H1 (cell line): ENCODE data around the gene TLE2. TPM values are rescaled to one million over a fixed set of nuclear protein-coding genes. Genes with fewer than 3 reads are reported as not detected.

Experiments used
- CTCF ChIA-PET: fragments of 300-600 bp; sonication (Branson Sonifier 250); formaldehyde crosslinking; loops from one replicate; lab custom pipeline; 2021; ENCODE audit not compliant: partially characterized antibody; lab: Charles Lee
- POLR2A ChIA-PET: fragments of 300-600 bp; sonication (Branson Sonifier 250); formaldehyde crosslinking; loops from one replicate; lab custom pipeline; 2021; ENCODE audit warnings: inconsistent platforms; ENCODE audit not compliant: partially characterized antibody; lab: Charles Lee
- DNase-seq, 2 experiments: peaks; one replicate each; pipeline versions ENCODE4 v3.0.0 to v3.0.0-alpha.2; 2010 to 2022; ENCODE audit warnings: low spot score in 2 of 2, low read depth in 1 of 2, mixed read lengths in 1 of 2
- FAIRE-seq: peaks from 2 replicates; lab custom pipeline; 2011; peaks lifted over from hg19 to GRCh38; lab: Jason Lieb, UNC
- H2AFZ ChIP-seq: 2 replicates; pipeline ENCODE4 v1.8.1; 2012; ENCODE audit warnings: low read length, inconsistent platforms
- H2AK5ac ChIP-seq: 2 replicates; pipeline ENCODE4 v1.6.1; 2013; ENCODE audit warnings: low read depth, low read length
- H2BK120ac ChIP-seq: replicated peaks from 2 replicates; pipeline ENCODE3; 2013; ENCODE audit warnings: low read depth, low read length, inconsistent platforms
- H2BK12ac ChIP-seq: 2 replicates; pipeline ENCODE4 v1.6.1; 2013; ENCODE audit warnings: low read depth, low read length
- H2BK15ac ChIP-seq: 2 replicates; pipeline ENCODE4 v1.6.1; 2013; ENCODE audit warnings: low read length
- H2BK20ac ChIP-seq: 2 replicates; pipeline ENCODE4 v1.6.1; 2013; ENCODE audit warnings: low read length
- H2BK5ac ChIP-seq: 2 replicates; pipeline ENCODE4 v1.6.1; 2013; ENCODE audit warnings: low read depth, low read length
- H3K14ac ChIP-seq: 2 replicates; pipeline ENCODE4 v1.6.1; 2013; ENCODE audit warnings: inconsistent platforms; ENCODE audit not compliant: insufficient read length
- H3K18ac ChIP-seq: 2 replicates; pipeline ENCODE4 v1.6.1; 2013; ENCODE audit warnings: low read length; ENCODE audit errors: extremely low read depth
- H3K23ac ChIP-seq: 2 replicates; pipeline ENCODE4 v1.6.1; 2013; ENCODE audit warnings: inconsistent platforms; ENCODE audit not compliant: insufficient read length
- H3K23me2 ChIP-seq: 2 replicates; pipeline ENCODE4 v1.6.1; 2013; ENCODE audit warnings: low read depth, low read length
- H3K27ac ChIP-seq: 2 replicates; pipeline ENCODE4 v1.6.1; 2011; ENCODE audit warnings: low read depth, low read length, inconsistent platforms
- H3K27me3 ChIP-seq, 4 experiments: replicated peaks in 1 of 4; 1 replicate in 1 of 4; 2 replicates in 3 of 4; pipeline versions ENCODE4 v1.6.1 to v1.8.1; 2011 to 2013; ENCODE audit warnings: low read length in 3 of 4, mild to moderate bottlenecking in 3 of 4, inconsistent platforms in 2 of 4, mixed read lengths in 2 of 4, moderate library complexity in 1 of 4; ENCODE audit not compliant: control insufficient read depth in 3 of 4, insufficient read depth in 3 of 4; ENCODE audit errors: extremely low read depth in 1 of 4
- H3K36me3 ChIP-seq, 4 experiments: 2 replicates each; pipeline versions ENCODE4 v1.6.1 to v1.8.1; 2011 to 2013; ENCODE audit warnings: mild to moderate bottlenecking in 4 of 4, low read length in 3 of 4, moderate library complexity in 2 of 4, control low read depth in 1 of 4, inconsistent platforms in 1 of 4; ENCODE audit not compliant: insufficient read depth in 4 of 4, control insufficient read depth in 2 of 4
- H3K4ac ChIP-seq: replicated peaks from 2 replicates; pipeline ENCODE3; 2013; ENCODE audit warnings: low read length, low read depth, mixed read lengths, inconsistent platforms; ENCODE audit not compliant: insufficient read length
- H3K4me1 ChIP-seq, 4 experiments: replicated peaks in 1 of 4; 1 replicate in 1 of 4; 2 replicates in 3 of 4; pipeline versions ENCODE4 v1.6.1 to v1.8.1; 2011 to 2013; ENCODE audit warnings: low read length in 3 of 4, inconsistent platforms in 2 of 4, mixed read lengths in 1 of 4; ENCODE audit not compliant: insufficient read depth in 4 of 4, control insufficient read depth in 3 of 4
- H3K4me2 ChIP-seq, 2 experiments: 2 replicates each; pipeline versions ENCODE4 v1.6.1 to v1.8.1; 2011 to 2013; ENCODE audit warnings: low read depth in 2 of 2, low read length in 2 of 2, control low read depth in 1 of 2, inconsistent platforms in 1 of 2, mild to moderate bottlenecking in 1 of 2; ENCODE audit not compliant: insufficient read depth in 1 of 2
- H3K4me3 ChIP-seq, 4 experiments: fragments of 200-600, 300-600 bp in 1 of 4; sonication (generic), shearing (Covaris generic), sonication (Bioruptor Twin) in 1 of 4; 2 replicates each; pipeline versions ENCODE4 v1.5.1 to v1.8.1; 2011 to 2016; ENCODE audit warnings: low read length in 4 of 4, low read depth in 3 of 4, control low read depth in 2 of 4, inconsistent platforms in 2 of 4, mild to moderate bottlenecking in 2 of 4, mixed read lengths in 1 of 4, moderate library complexity in 1 of 4; ENCODE audit not compliant: insufficient read depth in 2 of 4; ENCODE audit errors: extremely low read depth in 1 of 4
- H3K56ac ChIP-seq: replicated peaks from 2 replicates; pipeline ENCODE3; 2013; ENCODE audit warnings: low read depth, mild to moderate bottlenecking, mixed read lengths, low read length, inconsistent platforms; ENCODE audit not compliant: insufficient read length
- H3K79me1 ChIP-seq: 2 replicates; pipeline ENCODE4 v1.6.1; 2013; ENCODE audit warnings: low read depth, low read length, control low read depth
- H3K79me2 ChIP-seq, 2 experiments: 2 replicates each; pipeline versions ENCODE4 v1.6.1 to v1.8.1; 2012 to 2013; ENCODE audit warnings: low read length in 2 of 2, mild to moderate bottlenecking in 2 of 2, inconsistent platforms in 1 of 2; ENCODE audit not compliant: insufficient read depth in 2 of 2, control insufficient read depth in 1 of 2
- H3K9ac ChIP-seq, 4 experiments: replicated peaks in 1 of 4; 1 replicate in 1 of 4; 2 replicates in 3 of 4; pipeline versions ENCODE4 v1.6.1 to v1.8.1; 2011 to 2013; ENCODE audit warnings: low read depth in 3 of 4, low read length in 3 of 4, control low read depth in 2 of 4, mild to moderate bottlenecking in 2 of 4, moderate library complexity in 2 of 4, inconsistent platforms in 1 of 4; ENCODE audit errors: extremely low read depth in 1 of 4
- H3K9me3 ChIP-seq, 2 experiments: 2 replicates each; pipeline versions ENCODE4 v1.6.1 to v1.8.1; 2012 to 2013; ENCODE audit warnings: mild to moderate bottlenecking in 2 of 2, moderate library complexity in 2 of 2, control low read depth in 1 of 2, inconsistent platforms in 1 of 2, low read depth in 1 of 2, low read length in 1 of 2, mixed read lengths in 1 of 2; ENCODE audit not compliant: insufficient read depth in 2 of 2
- H4K20me1 ChIP-seq, 2 experiments: replicated peaks in 1 of 2; 2 replicates each; pipeline versions ENCODE3 to v1.8.1; 2011 to 2013; ENCODE audit warnings: inconsistent platforms in 2 of 2, low read length in 2 of 2, mild to moderate bottlenecking in 1 of 2; ENCODE audit not compliant: insufficient read depth in 2 of 2, control insufficient read depth in 1 of 2
- H4K5ac ChIP-seq: 2 replicates; pipeline ENCODE4 v1.6.1; 2013; ENCODE audit warnings: low read length, low read depth, mixed read lengths, inconsistent platforms; ENCODE audit not compliant: insufficient read length
- H4K8ac ChIP-seq: 2 replicates; pipeline ENCODE4 v1.8.0; 2013; ENCODE audit warnings: mild to moderate bottlenecking, moderate library complexity, low read length, inconsistent platforms; ENCODE audit not compliant: insufficient read depth; ENCODE audit errors: extremely low read depth
- H4K91ac ChIP-seq: replicated peaks from 2 replicates; pipeline ENCODE3; 2013; ENCODE audit warnings: low read length, mixed read lengths, inconsistent platforms; ENCODE audit not compliant: insufficient read length
- ASH2L ChIP-seq: fragments of 200-600, 300-600 bp; sonication (generic); IDR thresholded peaks from one replicate; pipeline ENCODE4 v1.7.1; 2017; ENCODE audit warnings: low read length
- BCL11A ChIP-seq, 2 experiments: IDR thresholded peaks; one replicate each; pipeline ENCODE4 v1.6.1; 2011; ENCODE audit warnings: low read depth in 2 of 2, low read length in 2 of 2, mild to moderate bottlenecking in 2 of 2
- CHD1 ChIP-seq: IDR thresholded peaks from 2 replicates; pipeline ENCODE4 v1.6.1; 2012; ENCODE audit warnings: low read depth, low read length, improper control_type of control experiment
- CHD2 ChIP-seq: IDR thresholded peaks from 2 replicates; pipeline ENCODE4 v1.6.1; 2012; ENCODE audit warnings: low read length, improper control_type of control experiment
- CTBP2 ChIP-seq: IDR thresholded peaks from 2 replicates; pipeline ENCODE4 v1.7.0; 2011; ENCODE audit warnings: borderline replicate concordance, mild to moderate bottlenecking, moderate library complexity, mixed read lengths, low read length; ENCODE audit not compliant: insufficient read depth, insufficient read length
- GTF2F1 ChIP-seq: IDR thresholded peaks from 2 replicates; pipeline ENCODE4 v1.6.1; 2012; ENCODE audit warnings: low read depth, low read length, improper control_type of control experiment, borderline replicate concordance
- HDAC6 ChIP-seq: IDR thresholded peaks from one replicate; pipeline ENCODE4 v1.7.1; 2012; ENCODE audit warnings: low read depth, mild to moderate bottlenecking, inconsistent platforms, low read length, moderate library complexity
- KDM4A ChIP-seq: IDR thresholded peaks from one replicate; pipeline ENCODE4 v1.7.1; 2012; ENCODE audit warnings: low read depth, mild to moderate bottlenecking, moderate library complexity, low read length, inconsistent platforms; ENCODE audit not compliant: severe bottlenecking
- MAX ChIP-seq: IDR thresholded peaks from 2 replicates; pipeline ENCODE4 v1.6.1; 2012; ENCODE audit warnings: inconsistent platforms
- USF2 ChIP-seq: IDR thresholded peaks from 2 replicates; pipeline ENCODE4 v1.6.1; 2011; ENCODE audit warnings: low read length, improper control_type of control experiment
- WGBS, 2 experiments: shearing (Covaris generic) in 1 of 2; methylation state at CpG; one replicate each; pipeline versions ENCODE4 v1.1.6 to v1.1.7; 2013 to 2015; ENCODE audit warnings: low lambda C conversion rate in 2 of 2, mixed read lengths in 2 of 2, inconsistent platforms in 1 of 2, low coverage in 1 of 2, missing lambda C conversion rate in 1 of 2; ENCODE audit not compliant: insufficient replicate concordance in 2 of 2, insufficient coverage in 1 of 2, insufficient read length in 1 of 2; ENCODE audit errors: extremely low coverage in 1 of 2, missing lambda C conversion rate in 1 of 2; 5-methylcytosine and 5-hydroxymethylcytosine counted together
- polyA plus RNA-seq, 7 experiments: library from polyadenylated mRNA; depleted of rRNA in 3 of 7; stranded (reverse) in 5 of 7; unstranded in 2 of 7; fragments of >200 nt in 5 of 7; fragments of 200-250 nt in 2 of 7; gene quantifications; 1 replicate in 5 of 7; 2 replicates in 1 of 7; 4 replicates in 1 of 7; pipeline versions ENCODE4 v1.2.1 to v1.2.3, GENCODE V29; 2011 to 2013; ENCODE audit warnings: missing spikeins in 2 of 7, mixed read lengths in 2 of 7
- total RNA-seq: library from RNA; stranded (reverse); fragmentation: NEBNext Ultra II Directional; extraction: Animal tissue kit (Norgen Biotek cat#: 25700); gene quantifications from 2 replicates; pipeline ENCODE4 v1.2.1, GENCODE V29; 2021
- TF ChIP-seq, protein P1 (sequence below): IDR thresholded peaks from 2 replicates; pipeline ENCODE4 v1.6.1; 2012; ENCODE audit warnings: low read length, inconsistent platforms

Gene TLE2
- total and polyA plus RNA-seq, 2 of the 8 experiments (the other 6 are each of a cell fraction or from before 2014, with no cell fraction given) = 8.0 to 11.5 TPM

DNA sequence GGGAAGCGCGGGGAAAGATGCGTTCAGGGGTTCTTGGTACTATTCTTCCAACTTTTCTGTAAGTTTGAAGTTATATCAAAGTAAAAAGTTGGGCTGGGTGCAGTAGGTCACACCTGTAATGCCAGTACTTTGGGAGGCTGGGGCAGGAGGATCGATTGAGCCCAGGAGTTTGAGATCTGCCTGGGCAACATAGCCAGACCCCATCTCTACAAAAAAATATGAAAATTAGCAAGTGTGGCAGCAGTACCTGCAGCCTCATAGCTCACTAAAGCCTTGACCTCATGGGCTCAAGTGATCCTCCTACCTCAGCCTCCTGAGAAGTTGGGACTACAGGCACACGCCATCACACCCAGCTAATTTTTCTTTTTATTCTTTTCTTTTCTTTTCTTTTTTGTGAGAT lies 71.9 kb downstream of the TLE2 start:
- Histone ChIP-seq H3K4me1 (no peaks in the 10 kb centered on the region), H4K5ac (no peak overlapping the region), H4K20me1 (no peaks in the 10 kb centered on the region), H4K91ac (no peak overlapping the region), H2AFZ (no peak overlapping the region), H2BK15ac (no peak overlapping the region), H2BK20ac (no peak overlapping the region), H2BK120ac (no peak overlapping the region), H3K27me3 (no peaks in the 10 kb centered on the region; a peak in 1 of 7 replicates), H3K9me3 (no peaks in the 10 kb centered on the region), H3K18ac (no peak overlapping the region), H2AK5ac (no peak overlapping the region), H3K27ac (no peak overlapping the region), H2BK5ac (no peak overlapping the region), H3K23me2 (no peaks in the 10 kb centered on the region), H3K79me1 (no peaks in the 10 kb centered on the region), H2BK12ac (no peak overlapping the region), H4K8ac (no peak overlapping the region), H3K79me2 (no peaks in the 10 kb centered on the region), H3K4ac (no peak overlapping the region), H3K4me3 (no peak overlapping the region), H3K14ac (no peak overlapping the region), H3K4me2 (no peak overlapping the region), H3K36me3 (no peaks in the 10 kb centered on the region), H3K23ac (no peak overlapping the region), H3K56ac (no peak overlapping the region), H3K9ac (no peak overlapping the region)
- DNase-seq (no peak), FAIRE-seq (no peak)
- POLR2A ChIA-PET = no interaction called here
- CTCF ChIA-PET = interaction anchor here (0.8 to 18.9 kb wide), 17 partner anchors 8 to 318 kb away, joined by 3 to 260 read pairs (median 4); no protein-coding TSS in a partner anchor
- WGBS, 2 experiments = 93% methylated on average over 5 of the region's 5 CpGs; no CpG with 5 or more reads in 1 of the 2 experiments
- TF ChIP-seq KDM4A (no peak), CHD2 (no peak), ASH2L (no peak), USF2 (no peak), CTBP2 (no peak), MAX (no peak), BCL11A (IDR thresholded peaks at IDR 0.05; ENCODE audit: low read depth in 2 of 2, low read length in 2 of 2) (no peak), GTF2F1 (no peak), HDAC6 (no peak), CHD1 (no peak)
- TF ChIP-seq, protein P1, sequence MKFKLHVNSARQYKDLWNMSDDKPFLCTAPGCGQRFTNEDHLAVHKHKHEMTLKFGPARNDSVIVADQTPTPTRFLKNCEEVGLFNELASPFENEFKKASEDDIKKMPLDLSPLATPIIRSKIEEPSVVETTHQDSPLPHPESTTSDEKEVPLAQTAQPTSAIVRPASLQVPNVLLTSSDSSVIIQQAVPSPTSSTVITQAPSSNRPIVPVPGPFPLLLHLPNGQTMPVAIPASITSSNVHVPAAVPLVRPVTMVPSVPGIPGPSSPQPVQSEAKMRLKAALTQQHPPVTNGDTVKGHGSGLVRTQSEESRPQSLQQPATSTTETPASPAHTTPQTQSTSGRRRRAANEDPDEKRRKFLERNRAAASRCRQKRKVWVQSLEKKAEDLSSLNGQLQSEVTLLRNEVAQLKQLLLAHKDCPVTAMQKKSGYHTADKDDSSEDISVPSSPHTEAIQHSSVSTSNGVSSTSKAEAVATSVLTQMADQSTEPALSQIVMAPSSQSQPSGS = no peak
